ENCODE results near the gene EBF3. TPM values are rescaled to one million over a fixed set of nuclear protein-coding genes. Genes with fewer than 3 reads are reported as not detected.

Gene EBF3
- total RNA-seq, 1 experiment from 2014 or later, result 0.12 TPM

DNA sequence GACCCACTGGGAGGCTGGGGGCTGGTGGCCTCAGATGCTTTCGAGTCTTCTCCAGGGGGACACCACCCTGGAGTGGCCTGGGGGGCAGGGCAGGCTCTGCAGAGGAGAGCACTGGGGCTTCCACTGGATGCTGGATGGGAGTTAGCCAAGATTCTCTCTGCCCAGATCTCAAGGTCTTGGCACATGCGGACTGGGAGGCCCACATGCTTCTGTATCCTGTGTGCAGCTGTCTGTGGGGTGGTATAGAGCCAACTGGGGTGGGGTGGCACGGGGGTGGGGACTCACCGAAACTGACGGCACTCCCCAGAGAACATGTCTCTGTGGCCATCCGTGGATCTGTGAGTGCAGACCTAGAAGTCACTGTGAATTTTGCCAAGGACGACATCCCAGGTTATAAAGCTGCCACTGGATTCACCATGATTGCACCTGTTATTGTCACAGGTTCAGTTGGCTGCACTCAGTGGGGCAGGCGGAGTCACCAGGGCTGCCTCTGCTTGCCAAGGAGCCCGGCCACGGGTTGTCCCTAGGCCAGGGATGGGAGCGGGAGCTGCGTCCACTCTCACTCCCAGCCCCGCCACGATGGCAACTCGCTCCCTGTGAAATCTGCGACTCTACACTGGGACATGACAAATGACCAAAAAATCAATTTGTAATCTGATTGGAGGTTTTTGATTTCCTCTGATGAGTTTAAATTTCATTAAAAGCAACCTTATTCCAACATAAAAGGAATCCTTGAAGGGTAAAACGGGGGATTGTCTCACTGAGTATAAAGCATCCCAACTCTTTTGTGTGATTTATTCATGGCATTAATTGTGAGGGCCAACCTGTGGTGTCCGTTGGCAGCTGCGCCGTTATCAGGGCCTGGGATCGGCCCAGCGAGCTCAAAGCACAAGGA lies 131.3 kb downstream of the EBF3 start:
- H2AFZ ChIP-seq (ENCODE audit: low read depth, low read length, poor library complexity, severe bottlenecking), result no peak overlapping the region
- no peaks in the 10 kb centered on the region for H3K27me3 ChIP-seq (ENCODE audit: insufficient read depth, low read length)
- ChIA-PET CTCF (no interaction called here), RAD21 (ENCODE audit: low non-redundant PET in 1 of 2, low total read pairs in 2 of 2, uncharacterized antibody in 2 of 2, unreplicated experiment in 2 of 2) (no interaction called here), POLR2A (no interaction called here)
- H3K27ac ChIP-seq (ENCODE audit: low read depth, low read length), result no peak overlapping the region
- no peaks in the 10 kb centered on the region for H3K9me2 ChIP-seq (ENCODE audit: insufficient read depth)
- no peaks in the 10 kb centered on the region for H3K9me3 ChIP-seq (ENCODE audit: control insufficient read depth in 1 of 2, insufficient read depth in 1 of 2, low read depth in 1 of 2, low read length in 2 of 2)
- BruUV-seq (replicated peaks), result no TSS peak
- DNase-seq (ENCODE audit: low read depth, low spot score) (no peak), ATAC-seq (no peak)
- no peaks in the 10 kb centered on the region for H3K79me2 ChIP-seq (ENCODE audit: insufficient read depth, low read length)
- no peaks in the 10 kb centered on the region for H4K20me1 ChIP-seq (ENCODE audit: insufficient read depth)
- no peak overlapping the region for H3K4me2 ChIP-seq (ENCODE audit: low read length)
- intact Hi-C loops (cut with micrococcal nuclease), result no loop called here
- H3K36me3 ChIP-seq (ENCODE audit: control insufficient read depth in 1 of 2, insufficient read depth in 2 of 2, low read length in 2 of 2), result no peaks in the 10 kb centered on the region
- no peak overlapping the region for H3K4me3 ChIP-seq (replicated peaks in 1 of 2; ENCODE audit: low read depth in 1 of 2, low read length in 2 of 2)
- no peaks in the 10 kb centered on the region for H3K4me1 ChIP-seq (ENCODE audit: control insufficient read depth in 1 of 2, insufficient read depth in 2 of 2, low read length in 2 of 2)
- no peak overlapping the region for H3K9ac ChIP-seq (ENCODE audit: low read length)
- TF ChIP-seq ELF1 (IDR thresholded peaks at IDR 0.05; ENCODE audit: borderline replicate concordance, low read depth) (no peak), FOSL1 (IDR thresholded peaks at IDR 0.05; ENCODE audit: low read depth) (no peak), JUND (IDR thresholded peaks at IDR 0.05) (no peak), EGR1 (IDR thresholded peaks at IDR 0.05; ENCODE audit: low read depth) (no peak), ZFX (IDR thresholded peaks at IDR 0.05) (no peak), SP1 (IDR thresholded peaks at IDR 0.05; ENCODE audit: low read depth) (no peak), ZNF274 (IDR thresholded peaks at IDR 0.05; ENCODE audit: low read depth, low read length) (no peak), CBX3 (IDR thresholded peaks at IDR 0.05; ENCODE audit: low read depth) (no peak)
- TF ChIP-seq, protein P1, sequence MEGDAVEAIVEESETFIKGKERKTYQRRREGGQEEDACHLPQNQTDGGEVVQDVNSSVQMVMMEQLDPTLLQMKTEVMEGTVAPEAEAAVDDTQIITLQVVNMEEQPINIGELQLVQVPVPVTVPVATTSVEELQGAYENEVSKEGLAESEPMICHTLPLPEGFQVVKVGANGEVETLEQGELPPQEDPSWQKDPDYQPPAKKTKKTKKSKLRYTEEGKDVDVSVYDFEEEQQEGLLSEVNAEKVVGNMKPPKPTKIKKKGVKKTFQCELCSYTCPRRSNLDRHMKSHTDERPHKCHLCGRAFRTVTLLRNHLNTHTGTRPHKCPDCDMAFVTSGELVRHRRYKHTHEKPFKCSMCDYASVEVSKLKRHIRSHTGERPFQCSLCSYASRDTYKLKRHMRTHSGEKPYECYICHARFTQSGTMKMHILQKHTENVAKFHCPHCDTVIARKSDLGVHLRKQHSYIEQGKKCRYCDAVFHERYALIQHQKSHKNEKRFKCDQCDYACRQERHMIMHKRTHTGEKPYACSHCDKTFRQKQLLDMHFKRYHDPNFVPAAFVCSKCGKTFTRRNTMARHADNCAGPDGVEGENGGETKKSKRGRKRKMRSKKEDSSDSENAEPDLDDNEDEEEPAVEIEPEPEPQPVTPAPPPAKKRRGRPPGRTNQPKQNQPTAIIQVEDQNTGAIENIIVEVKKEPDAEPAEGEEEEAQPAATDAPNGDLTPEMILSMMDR (IDR thresholded peaks at IDR 0.05 in 2 of 3, conservative IDR thresholded peaks at IDR 0.05 in 1 of 3; ENCODE audit: borderline replicate concordance in 1 of 3, insufficient read depth in 1 of 3, low read depth in 2 of 3, low read length in 2 of 3), result no peak

Data from HCT116 (cell line).